HG03571 (cell line): ENCODE measurements around the gene PRDM13.
A peak's percentile ranks its signal among the peaks of the same experiment; 100 is the strongest.

Experiments used
- ATAC-seq: cut with Tn5 transposase; IDR thresholded peaks from one replicate; pipeline ENCODE4 v1.9.1; 2021; ENCODE audit not compliant: unreplicated experiment

The PRDM13 gene

DNA sequence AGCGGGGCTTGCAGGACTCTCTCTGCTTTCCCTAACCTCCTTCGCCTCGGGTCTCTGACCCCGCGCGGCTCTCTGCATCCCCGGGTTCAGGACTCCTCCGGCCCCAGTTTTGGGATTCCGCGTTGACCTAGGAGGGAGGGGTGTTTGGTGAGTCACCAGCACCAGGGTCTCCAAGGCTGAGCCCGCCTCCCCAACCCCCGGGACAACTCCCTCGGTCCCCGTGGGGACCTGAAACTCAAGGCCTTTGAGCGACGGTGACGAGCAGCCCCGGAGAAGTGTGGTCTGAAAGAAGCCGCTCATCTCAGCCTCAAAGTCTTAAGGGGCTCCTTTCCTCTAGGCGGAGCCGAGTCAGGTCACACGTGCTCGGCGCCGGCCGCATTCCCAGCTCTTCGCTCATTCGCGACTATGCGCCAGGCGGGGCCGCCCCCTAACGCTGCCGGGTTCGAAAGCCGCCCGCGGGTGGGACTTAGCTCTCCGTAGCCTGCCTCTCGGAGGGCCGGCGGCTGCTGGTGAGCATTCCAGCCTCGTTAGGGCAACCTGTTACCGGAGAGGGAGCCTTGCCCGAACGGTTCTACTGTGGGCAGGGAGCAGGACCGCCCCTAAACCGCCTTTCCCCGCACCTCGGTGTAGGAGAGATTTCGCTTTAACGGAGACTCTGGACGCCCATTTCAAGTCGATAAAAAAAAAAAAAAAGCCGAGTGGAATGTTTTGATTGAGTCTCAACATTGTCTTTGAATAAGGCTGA is 3.0 kb upstream of the PRDM13 start:
- no peak for ATAC-seq

DNA sequence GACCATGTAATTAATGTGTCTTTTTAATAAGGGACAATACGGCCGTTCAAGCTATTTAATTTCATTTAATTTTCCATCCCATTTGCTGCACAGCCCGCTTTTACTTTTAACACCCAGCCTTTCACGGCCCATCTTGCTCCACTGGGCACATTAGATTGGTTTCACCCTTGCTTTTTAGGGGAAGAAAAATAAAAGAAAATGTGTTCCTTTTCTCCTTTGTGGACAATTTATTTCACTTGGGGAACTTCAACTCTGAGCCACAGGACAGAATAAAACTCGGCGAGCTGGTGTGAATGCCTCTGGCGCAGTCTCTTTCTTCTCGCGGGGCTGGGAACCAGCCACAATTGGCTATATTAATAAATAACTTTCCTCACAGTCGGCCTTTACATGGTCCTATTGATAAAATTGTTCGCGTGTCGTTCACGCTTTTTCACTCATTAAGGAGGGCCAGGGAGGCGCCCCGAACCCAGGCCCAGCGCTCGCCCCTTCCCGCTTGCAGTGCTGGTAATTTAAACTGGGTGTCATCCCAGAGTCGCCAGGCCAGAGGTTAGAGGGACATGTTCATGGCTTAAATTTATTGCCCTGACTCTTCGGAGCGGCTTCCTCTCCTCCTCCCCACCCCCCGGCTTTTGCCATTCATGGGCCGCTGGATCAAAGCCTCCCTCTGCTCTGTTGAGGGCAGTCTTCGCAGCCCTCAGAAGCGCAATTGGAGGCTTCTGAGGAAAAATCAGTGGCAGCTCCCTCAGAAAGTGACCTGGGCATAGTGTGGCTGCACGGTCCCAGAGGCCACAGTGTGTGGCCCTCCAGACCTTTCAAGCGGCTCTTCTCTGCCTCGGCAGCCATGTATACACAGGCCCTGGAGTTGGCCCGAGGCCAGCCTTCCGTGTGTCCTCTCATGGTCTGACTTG is 2.2 kb upstream of the PRDM13 start:
- no peak for ATAC-seq

DNA sequence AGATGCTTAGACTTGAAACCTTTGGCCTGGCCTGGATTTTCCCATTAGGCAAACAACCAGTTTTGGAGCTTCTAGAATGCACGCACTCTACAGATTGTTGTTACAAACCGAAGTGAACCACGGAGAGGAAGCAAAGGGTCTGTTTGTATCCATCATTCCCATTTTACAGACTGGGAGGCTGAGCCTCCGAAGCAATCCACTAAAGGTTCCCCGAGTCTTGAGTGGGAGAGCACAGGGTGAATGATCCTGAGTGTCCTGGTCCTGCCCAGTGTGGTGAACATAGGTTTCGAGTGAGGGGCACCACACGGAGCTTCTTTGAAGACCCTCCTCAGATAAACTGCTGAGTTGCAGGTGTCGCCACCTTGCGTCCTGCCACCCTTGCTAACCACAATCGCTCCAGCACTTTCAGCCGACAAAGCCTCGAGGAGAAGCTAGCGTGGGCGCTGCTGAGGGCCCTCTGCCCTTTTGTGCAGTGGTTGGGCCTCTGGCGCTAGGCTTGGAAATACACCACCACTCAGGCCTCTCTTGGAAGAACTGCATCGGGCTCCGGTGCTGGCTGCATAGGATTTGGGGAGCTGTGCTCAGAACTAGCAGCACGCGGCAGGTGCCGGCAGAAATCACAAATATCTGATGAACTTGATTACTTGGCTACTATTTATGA is 1.4 kb upstream of the PRDM13 start:
- ATAC-seq, result no peak

DNA sequence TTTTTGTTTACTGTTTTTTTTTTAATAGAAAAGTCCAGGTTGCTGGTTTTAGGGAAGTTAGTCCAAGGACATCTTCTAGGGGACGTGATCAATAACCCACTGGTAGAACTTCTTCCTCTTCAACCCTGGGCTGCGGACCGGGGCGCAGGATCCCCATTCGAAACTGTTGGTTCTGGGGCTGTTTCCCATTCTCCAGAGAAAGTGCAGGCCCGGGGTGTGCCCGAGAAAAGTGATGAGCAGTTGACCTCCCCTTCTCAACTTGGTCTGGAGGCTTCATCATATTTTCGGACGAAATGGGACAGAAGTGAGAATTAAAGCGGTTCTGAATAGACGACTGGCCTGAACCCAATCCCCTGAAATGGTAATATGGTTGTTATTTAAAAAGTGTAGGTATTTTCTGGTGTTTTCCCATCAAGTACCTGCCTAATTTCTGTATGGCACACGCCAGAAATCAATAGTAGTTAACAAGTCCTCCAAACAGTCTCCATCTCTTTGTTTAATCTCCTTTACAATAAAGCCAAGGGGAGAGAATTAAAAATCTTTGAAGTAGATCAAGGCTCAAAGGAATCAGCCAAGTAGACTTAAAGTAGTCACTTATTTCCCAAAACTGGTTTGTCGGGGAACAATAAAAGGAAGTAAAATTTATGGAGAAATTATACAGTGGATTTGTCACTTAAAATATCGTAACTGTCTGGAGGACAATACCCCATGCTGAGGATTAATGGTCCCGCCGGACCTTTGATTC is 550 bp upstream of the PRDM13 start:
- ATAC-seq, result no peak

DNA sequence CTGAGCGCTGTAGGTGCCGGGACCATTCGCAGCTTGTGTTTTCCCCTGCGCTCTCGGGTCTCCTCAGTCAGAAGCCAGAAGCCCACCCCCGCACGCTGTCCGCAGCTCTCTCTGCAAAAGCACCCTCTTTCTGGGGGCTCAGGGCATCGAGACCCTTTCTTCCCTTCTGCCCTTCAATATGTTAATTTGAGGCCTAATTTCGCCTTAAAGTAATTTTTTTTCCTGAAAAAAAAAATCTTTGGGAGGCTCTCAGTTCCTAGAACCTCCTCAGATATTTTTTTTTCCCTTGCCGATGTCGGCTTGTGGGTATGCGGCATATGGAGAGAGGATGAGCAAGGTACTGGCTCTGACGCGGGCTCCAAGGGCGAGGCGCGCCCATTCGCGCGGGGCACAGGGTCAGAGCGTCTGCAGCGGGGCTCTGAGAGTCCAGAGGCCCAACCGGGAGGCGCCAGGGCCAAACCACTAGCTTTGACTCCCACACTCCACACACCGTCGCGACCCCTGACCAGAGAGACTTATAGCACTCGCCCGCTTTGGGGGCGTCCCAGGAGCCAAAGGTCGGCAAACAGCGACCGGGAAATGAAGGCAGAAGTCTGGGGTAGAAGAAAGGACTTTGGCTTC is 893 bp downstream of the PRDM13 start:
- ATAC-seq, result no peak

DNA sequence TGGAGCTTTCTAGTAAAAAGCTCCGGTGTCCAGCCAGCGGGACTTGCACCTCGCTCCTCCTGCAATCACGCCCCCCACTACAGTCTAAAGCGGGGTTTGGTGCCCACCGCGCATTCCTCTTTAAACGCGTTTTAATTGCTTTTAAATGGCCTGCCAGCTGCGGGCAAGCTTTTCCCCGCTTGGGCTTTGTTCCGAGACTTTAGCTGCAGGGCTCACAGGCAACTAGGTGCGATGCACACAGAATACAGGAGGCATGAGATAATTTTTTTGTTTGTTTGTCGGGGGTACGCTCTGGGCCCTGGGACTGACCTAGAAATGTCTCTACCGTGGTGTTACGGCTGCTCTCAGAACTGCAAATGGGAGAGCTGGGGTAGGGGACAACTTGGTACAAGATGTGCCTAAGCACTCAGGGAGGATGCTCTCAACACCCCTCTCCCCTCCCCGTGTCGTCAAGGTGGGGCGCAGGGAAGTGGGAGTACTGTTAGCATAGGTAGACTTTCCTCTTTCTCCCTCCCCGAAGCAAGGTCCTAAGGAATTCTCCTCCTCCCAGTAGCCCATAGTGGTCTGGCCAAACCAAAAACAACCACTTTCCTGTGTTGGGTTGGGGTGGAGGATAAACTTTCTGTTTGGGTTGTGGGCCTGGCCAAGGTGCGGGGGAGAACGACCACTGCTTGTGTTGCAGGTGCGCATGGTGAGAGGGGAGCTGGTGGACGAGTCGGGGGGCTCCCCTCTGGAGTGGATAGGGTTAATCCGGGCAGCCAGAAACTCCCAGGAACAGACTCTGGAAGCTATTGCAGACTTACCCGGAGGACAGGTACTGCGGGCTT is 1.6 kb downstream of the PRDM13 start:
- ATAC-seq, result no peak

DNA sequence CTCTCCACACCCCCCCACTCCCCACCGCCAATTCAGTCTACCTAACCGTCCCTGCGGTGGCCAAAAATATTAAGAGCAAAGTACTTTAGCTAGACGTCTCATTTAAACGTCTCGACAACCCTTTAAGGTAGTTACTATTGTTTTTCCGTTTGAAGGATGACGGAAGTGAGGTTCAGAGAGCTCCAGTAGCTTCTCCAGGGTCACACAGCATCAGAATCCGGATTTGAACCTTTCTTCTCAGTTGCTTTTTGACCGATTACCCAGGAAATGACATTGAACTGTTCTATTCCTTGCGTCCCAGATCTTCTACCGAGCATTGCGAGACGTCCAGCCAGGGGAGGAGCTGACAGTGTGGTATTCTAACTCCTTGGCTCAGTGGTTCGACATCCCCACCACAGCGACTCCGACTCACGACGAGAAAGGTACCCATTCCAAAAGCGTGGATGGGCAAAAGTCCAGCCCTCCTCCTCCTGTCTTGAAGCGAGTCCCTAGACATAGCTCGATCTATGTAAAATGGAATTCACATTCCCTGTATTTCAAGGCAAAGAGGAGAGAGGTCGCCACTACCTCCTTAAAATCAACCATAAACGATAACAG is 2.4 kb downstream of the PRDM13 start:
- ATAC-seq, result no peak

DNA sequence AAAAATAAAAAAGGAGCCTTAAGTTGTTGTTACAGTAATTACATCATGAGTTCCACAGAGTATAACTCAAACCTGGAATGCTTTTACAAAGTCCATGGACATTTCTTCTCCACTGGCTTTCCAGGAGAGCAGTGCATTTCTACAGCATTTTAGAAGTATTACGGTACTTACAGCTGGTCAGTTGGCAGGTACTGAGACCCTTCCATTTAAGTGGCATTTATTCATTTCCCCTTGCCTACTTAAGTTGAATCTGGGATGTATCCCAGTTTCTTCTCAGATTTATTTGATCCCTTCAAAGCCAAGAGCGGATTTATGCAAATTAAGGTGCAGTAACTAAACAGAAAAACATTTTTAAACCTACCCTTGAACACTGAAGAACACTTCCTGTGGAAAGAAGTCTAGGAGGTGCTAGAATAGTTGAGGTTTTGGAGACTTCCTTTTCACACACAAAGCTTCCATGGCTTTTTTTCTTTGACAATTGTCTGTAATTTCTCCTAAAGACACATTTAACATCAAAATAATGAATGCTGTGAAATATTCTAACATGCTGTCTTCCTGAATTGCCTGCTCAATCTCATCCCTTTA is 3.4 kb downstream of the PRDM13 start:
- no peak for ATAC-seq

DNA sequence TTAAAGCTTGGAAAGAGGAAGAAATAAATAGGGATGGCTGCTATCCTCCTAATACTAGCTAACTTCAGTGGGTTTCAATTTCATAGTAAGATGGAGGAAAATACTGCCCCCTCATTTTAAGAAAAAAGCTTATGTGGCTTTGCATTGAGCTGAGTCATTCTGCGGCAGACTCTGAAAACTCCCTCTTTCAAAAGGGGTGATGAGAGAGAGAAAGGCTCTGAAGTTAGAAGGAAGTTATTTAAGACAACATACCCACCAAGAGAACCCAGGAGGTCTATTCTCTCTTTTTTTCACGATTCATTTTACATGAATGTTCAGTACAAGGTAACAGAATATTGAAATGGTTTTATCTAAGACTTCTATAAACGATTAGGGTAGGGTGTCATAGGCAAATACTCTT is 4.5 kb downstream of the PRDM13 start:
- ATAC-seq, result peak; percentile 53

DNA sequence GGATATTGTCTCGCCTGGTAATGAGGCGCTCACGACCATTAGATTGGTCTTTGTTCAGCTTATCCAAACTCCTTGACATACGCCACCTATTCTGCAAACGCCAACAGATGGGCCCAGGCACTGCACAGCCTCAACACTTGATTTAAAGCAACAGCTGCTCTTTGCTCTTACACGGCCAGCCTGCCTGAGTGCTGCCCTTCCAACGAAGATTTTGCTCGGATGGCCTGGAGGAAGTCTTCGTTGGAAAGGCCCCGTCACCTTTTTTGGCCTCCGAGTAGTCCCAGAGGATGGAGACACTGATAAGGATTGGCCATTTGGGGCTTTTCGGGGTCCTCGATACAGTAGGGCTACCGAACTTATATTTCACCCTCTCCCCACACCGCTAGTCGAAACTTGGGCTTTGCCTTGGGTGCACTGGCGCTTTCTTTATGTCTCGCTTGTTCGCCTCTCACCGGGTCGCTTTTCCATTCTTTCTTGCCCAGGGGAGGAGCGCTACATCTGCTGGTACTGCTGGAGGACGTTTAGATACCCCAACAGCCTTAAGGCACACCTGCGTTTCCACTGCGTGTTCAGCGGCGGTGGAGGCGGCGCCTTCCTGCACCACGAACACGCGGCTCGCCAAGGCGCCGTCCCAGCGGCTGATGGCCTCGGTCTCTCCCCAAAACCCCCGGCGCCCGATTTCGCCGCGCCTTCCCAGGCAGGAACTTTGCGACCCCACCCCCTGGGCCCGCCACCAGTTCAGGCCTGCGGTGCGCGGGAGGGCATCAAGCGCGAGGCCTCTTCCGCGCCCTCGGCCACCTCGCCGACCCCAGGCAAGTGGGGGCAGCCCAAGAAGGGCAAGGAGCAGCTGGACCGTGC is 6.1 kb downstream of the PRDM13 start:
- ATAC-seq, result no peak

DNA sequence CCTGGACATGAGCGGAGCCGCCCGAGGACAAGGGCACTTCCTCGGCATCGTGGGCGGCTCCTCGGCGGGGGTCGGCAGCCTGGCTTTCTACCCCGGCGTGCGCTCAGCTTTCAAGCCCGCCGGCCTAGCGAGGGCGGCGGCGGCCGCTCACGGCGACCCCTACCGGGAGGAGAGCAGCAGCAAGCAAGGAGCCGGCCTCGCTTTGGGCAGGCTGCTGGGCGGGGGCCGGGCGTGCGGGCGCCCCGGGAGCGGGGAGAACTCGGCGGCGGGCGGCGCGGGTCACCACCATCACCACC is 6.7 kb downstream of the PRDM13 start:
- ATAC-seq, result peak; percentile 63

DNA sequence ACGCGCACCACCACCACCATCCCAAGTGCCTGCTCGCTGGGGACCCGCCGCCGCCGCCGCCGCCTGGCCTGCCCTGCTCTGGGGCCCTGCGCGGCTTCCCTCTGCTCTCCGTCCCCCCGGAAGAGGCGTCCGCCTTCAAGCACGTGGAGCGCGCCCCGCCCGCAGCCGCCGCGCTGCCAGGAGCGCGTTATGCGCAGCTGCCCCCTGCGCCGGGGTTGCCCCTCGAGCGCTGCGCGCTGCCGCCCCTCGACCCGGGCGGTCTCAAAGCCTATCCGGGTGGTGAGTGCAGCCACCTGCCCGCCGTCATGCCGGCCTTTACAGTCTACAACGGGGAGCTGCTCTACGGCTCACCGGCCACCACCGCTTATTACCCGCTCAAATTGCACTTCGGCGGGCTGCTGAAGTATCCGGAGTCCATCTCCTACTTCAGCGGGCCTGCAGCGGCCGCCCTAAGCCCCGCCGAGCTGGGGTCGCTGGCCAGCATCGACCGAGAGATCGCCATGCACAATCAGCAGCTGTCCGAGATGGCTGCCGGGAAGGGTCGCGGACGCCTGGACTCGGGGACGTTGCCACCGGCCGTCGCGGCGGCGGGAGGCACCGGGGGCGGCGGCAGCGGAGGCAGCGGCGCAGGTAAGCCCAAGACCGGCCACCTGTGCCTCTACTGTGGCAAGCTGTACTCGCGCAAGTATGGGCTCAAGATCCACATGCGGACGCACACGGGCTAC is 7.2 kb downstream of the PRDM13 start:
- peak; percentile 55 for ATAC-seq

DNA sequence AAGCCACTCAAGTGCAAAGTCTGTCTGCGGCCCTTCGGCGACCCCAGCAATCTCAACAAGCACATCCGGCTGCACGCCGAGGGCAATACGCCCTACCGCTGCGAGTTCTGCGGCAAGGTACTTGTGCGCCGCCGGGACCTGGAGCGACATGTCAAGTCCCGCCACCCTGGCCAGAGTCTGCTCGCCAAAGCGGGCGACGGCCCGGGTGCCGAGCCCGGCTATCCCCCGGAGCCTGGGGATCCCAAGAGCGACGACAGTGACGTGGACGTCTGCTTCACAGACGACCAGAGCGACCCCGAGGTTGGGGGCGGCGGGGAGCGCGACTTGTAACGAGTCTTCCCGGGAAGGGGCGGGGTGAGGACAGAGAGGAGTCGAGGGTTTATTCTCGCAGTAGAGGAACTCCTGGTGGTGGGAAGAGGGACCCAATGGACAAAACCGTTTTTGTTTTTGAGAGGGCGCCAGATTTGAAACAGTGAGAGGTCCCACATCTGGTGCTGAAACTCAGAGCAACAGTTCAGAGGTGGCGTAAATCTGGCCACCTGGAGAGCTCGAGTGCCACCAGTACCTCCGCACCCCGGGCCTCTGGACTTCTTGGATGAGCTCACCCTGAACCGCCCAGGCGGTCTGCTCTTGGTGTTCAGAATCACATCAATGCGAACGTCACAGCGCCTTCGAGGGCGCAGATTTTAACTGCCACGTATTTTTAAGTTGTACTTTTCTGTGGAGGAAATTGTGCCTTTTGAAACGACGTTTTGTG is 8.0 kb downstream of the PRDM13 start:
- no peak for ATAC-seq

DNA sequence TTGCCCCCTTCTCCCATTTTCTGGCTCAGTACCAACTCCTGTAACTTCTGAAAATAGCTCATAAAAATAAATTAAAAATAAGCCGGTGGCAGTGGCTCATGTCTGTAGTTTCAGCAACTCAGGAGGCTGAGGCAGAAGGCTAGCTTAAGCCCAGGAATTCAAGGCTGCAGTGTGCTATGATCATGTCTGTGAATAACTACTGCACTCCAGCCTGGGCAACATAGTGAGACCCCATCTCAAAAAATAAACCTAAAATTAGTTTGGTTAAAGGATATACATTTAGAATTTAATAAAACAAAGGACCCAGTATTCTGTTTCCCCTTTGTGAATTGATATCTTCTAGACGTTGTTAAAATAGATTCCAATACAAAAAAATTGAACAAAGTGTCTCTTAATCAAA is 10.5 kb downstream of the PRDM13 start:
- ATAC-seq, result no peak

DNA sequence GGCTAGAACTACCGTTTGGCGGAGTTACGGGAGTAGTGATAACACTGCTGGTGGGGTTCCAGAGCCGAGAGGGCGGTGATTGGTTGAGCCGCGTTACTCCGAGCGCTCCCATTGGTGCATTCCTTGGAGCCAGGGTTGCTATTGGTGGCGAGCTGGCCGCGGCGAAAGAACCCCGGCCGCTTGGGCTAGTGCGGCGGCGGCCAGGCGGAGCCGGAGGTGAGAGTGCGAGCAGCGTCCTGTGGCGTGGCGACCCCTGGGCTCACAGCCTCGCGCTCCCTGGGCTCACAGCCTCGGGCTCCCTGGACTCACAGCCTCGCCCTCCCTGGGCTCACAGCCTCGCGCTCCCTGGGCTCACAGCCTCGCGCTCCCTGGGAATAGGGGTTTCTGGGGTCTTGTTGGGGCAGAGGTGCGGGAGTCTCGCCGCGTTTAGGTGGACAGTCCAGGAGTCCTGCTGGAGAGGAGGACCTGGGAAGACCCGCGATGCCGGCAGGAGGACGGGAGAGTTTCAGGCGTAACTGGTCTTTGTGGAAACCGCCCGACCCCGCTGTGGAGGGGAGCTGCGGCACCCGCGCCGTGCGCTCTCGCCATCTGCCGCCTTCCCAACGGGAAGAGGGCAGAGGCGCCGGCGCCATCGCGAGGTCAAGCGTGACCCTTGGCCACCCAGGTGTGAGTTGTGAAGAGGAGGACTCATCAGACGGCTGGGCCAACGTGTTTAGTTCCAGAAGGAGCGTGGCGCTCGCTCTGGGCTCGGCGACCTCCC is 12.2 kb downstream of the PRDM13 start:
- no peak for ATAC-seq

DNA sequence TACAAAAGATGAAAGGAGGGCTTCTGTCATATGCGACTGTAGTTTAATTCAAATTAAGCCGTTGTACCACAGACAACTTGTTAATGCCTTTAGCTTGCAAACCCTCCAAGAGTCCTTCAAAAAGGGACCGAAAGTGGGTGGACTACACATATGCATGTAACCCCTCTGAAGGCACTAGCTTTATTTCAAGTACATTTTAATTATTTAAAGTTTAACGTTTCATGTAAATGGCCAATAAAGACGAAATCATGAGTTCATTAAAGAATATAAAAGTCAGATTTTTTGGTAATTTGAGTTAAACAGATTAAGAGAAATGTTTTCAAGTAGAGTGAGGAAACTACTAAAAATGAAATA is 12.8 kb downstream of the PRDM13 start:
- no peak for ATAC-seq
